ENCODE measurements around the gene C12orf75. TPM values are rescaled to one million over a fixed set of nuclear protein-coding genes. Genes with fewer than 3 reads are reported as not detected.

Gene C12orf75
- total and polyA plus RNA-seq, 8 donors: 4.9 to 145 (median 43.4) TPM; not detected in 1

- H3K9me3 ChIP-seq: peaks cover 0 to 12% (median 4%) of the 10 kb centered on the region in 4 donors
- no peaks in the 10 kb centered on the region for H3K4me1 ChIP-seq
- intact Hi-C loops (cut with DNase I; ENCODE audit: low total_unique reads): no loop called here
- WGBS, 5 donors: 88 to 100% (median 94%) methylated on average over 1 of the region's 1 CpG
- no peaks in the 10 kb centered on the region for H3K36me3 ChIP-seq
- no peak for TF ChIP-seq POLR2A (IDR thresholded peaks at IDR 0.05)
- TF ChIP-seq CTCF (IDR thresholded peaks at IDR 0.05): no peak
- TF ChIP-seq POLR2AphosphoS5 (IDR thresholded peaks at IDR 0.05): no peak
- no peak for TF ChIP-seq EP300 (IDR thresholded peaks at IDR 0.05)
- no peak for DNase-seq
- H3K4me3 ChIP-seq: no peak overlapping the region
- H3K27ac ChIP-seq: no peak overlapping the region
- H3K27me3 ChIP-seq: no peaks in the 10 kb centered on the region
Measured at GRCh38 chr12:105343836-105344235, 13.3 kb downstream of the C12orf75 start.

GRCh38 chr12:105347499-105347898 lies 17.0 kb downstream of the C12orf75 start:
- H3K9me3 ChIP-seq: no peaks in the 10 kb centered on the region
- intact Hi-C loops (cut with DNase I; ENCODE audit: low total_unique reads): no loop called here
- no peak for DNase-seq
- H3K4me3 ChIP-seq: no peak overlapping the region
- no peak for TF ChIP-seq POLR2A (IDR thresholded peaks at IDR 0.05)
- TF ChIP-seq EP300 (IDR thresholded peaks at IDR 0.05): no peak
- TF ChIP-seq POLR2AphosphoS5 (IDR thresholded peaks at IDR 0.05): no peak
- no peak for TF ChIP-seq CTCF (IDR thresholded peaks at IDR 0.05)
- H3K36me3 ChIP-seq: no peaks in the 10 kb centered on the region
- WGBS, 5 donors: 85 to 97% (median 95%) methylated on average over 4 of the region's 4 CpGs
- H3K27ac ChIP-seq: no peak overlapping the region
- peaks cover 0 to 6% (median under 1%) of the 10 kb centered on the region in 4 donors for H3K4me1 ChIP-seq
- no peaks in the 10 kb centered on the region for H3K27me3 ChIP-seq

DNA sequence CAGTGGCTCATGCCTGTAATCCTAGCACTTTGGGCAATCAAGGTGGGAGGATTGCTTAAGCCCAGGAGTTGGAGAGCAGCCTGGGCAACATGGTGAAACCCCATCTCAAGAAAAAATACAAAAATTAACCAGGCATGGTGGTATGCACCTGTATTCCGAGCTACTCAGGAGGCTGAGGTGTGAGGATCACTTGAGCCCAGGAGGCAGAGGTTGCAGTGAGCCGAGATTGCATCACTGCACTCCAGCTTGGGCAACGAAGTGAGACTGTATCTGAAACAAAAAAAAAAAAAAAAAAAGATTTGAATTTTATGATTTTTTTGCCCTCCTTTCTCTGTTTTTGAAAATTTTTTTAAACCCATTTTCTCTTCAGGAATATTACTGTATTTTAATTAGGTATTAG lies 17.7 kb downstream of the C12orf75 start:
- 91 to 97% (median 95%) methylated on average over 3 of the region's 3 CpGs for WGBS, 5 donors
- TF ChIP-seq CTCF (IDR thresholded peaks at IDR 0.05) (no peak), POLR2A (IDR thresholded peaks at IDR 0.05) (no peak), EP300 (IDR thresholded peaks at IDR 0.05) (no peak), POLR2AphosphoS5 (IDR thresholded peaks at IDR 0.05) (no peak)
- Histone ChIP-seq H3K4me3 (no peak overlapping the region), H3K4me1 (peaks cover 6 to 12% (median 7%) of the 10 kb centered on the region in 4 donors), H3K27me3 (no peaks in the 10 kb centered on the region), H3K27ac (no peak overlapping the region), H3K9me3 (no peaks in the 10 kb centered on the region), H3K36me3 (no peaks in the 10 kb centered on the region)
- intact Hi-C loops (cut with DNase I; ENCODE audit: low total_unique reads): no loop called here
- DNase-seq: no peak

DNA sequence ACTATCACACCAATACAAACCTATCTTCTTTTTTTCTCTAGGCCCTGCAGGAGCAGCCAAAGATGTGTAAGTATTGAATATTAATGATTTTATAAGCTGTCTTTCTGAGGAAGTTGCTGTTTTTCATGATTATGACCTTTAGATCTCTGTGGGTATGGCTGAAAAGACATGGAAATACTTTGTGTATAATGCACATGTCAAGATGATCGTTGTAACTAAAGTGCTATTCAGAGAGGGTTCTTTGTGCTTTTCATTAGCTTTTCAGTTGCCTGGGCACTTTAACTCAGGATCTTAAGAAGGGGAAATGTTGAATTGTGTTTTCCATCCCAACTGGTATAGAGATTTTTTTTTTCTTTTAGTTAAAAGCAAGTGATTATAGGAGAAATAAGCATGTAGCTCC lies 18.1 kb downstream of the C12orf75 start:
- no peak for TF ChIP-seq CTCF (IDR thresholded peaks at IDR 0.05)
- TF ChIP-seq POLR2A (IDR thresholded peaks at IDR 0.05): no peak
- TF ChIP-seq POLR2AphosphoS5 (IDR thresholded peaks at IDR 0.05): no peak
- TF ChIP-seq EP300 (IDR thresholded peaks at IDR 0.05): no peak
- Histone ChIP-seq H3K9me3 (no peaks in the 10 kb centered on the region), H3K4me3 (no peak overlapping the region), H3K27ac (no peak overlapping the region), H3K4me1 (peaks cover 9 to 15% (median 10%) of the 10 kb centered on the region in 4 donors), H3K36me3 (no peaks in the 10 kb centered on the region), H3K27me3 (no peaks in the 10 kb centered on the region)
- intact Hi-C loops (cut with DNase I; ENCODE audit: low total_unique reads): no loop called here
- DNase-seq: no peak
- WGBS, 5 donors: 65 to 78% (median 69%) methylated on average over 1 of the region's 1 CpG
